ENCODE results near the gene RAP1GAP2. TPM values are rescaled to one million over a fixed set of nuclear protein-coding genes. Genes with fewer than 3 reads are reported as not detected.
"Not testable (repeated sequence)": the region's sequence is repeated elsewhere in the genome, so short reads cannot be mapped to it uniquely, and the experiment has no call there.

RAP1GAP2 gene
- polyA plus RNA-seq, 1 donor = 21.3 TPM

- no peaks in the 10 kb centered on the region for H3K36me3 ChIP-seq (ENCODE audit: control insufficient read depth, insufficient read depth, low read length)
- H3K27ac ChIP-seq (ENCODE audit: low read length) = no peak overlapping the region
- H3K27me3 ChIP-seq (ENCODE audit: control insufficient read depth, insufficient read depth, low read length) = no peaks in the 10 kb centered on the region
- WGBS (ENCODE audit: insufficient coverage, low lambda C conversion rate) = 83% methylated on average over 1 of the region's 5 CpGs
- H3K4me1 ChIP-seq (ENCODE audit: control insufficient read depth, insufficient read depth, low read length) = peaks cover 5% of the 10 kb centered on the region
- no peaks in the 10 kb centered on the region for H3K9me3 ChIP-seq (ENCODE audit: control insufficient read depth, low read depth, low read length)
- DNase-seq = no peak
- H3K4me3 ChIP-seq (ENCODE audit: low read length) = no peak overlapping the region
These were observed 17.8 kb downstream of the RAP1GAP2 start for GRCh38 chr17:2814049-2814448.

- Histone ChIP-seq H3K9me3 (ENCODE audit: control insufficient read depth, low read depth, low read length) (no peaks in the 10 kb centered on the region), H3K4me1 (ENCODE audit: control insufficient read depth, insufficient read depth, low read length) (peaks cover 5% of the 10 kb centered on the region), H3K27ac (ENCODE audit: low read length) (no peak overlapping the region), H3K4me3 (ENCODE audit: low read length) (no peak overlapping the region), H3K36me3 (ENCODE audit: control insufficient read depth, insufficient read depth, low read length) (no peaks in the 10 kb centered on the region), H3K27me3 (ENCODE audit: control insufficient read depth, insufficient read depth, low read length) (no peaks in the 10 kb centered on the region)
- no CpG with 5 or more reads among the region's 27 CpGs for WGBS (ENCODE audit: insufficient coverage, low lambda C conversion rate)
- no peak for DNase-seq
These were observed 18.5 kb downstream of the RAP1GAP2 start for GRCh38 chr17:2814481-2815341.

DNA sequence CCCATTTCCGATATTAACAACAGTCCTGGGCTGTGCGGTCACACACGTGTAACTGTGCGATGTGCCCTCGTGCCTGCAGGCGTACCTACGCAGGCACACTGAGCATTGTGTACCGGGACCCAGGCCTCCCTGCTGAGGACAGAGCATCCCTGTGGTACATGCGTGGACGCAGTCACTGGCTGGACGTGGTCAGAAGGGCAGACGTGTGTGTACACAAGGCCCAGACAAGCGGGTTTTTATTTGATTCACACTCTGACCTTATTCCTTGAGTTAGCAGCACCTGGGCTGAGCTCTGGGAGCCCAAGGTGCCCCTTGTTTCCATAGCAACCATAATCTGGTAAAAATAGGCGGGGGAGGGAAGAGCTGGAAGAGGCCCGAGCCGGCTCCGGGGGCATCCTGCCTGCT lies 19.5 kb downstream of the RAP1GAP2 start:
- no peak overlapping the region for H3K27ac ChIP-seq (ENCODE audit: low read length)
- no peak overlapping the region for H3K4me3 ChIP-seq (ENCODE audit: low read length)
- no peaks in the 10 kb centered on the region for H3K36me3 ChIP-seq (ENCODE audit: control insufficient read depth, insufficient read depth, low read length)
- peak; percentile 23 to 73 for DNase-seq
- H3K27me3 ChIP-seq (ENCODE audit: control insufficient read depth, insufficient read depth, low read length) = no peaks in the 10 kb centered on the region
- H3K4me1 ChIP-seq (ENCODE audit: control insufficient read depth, insufficient read depth, low read length) = peaks cover 5% of the 10 kb centered on the region
- no CpG with 5 or more reads among the region's 17 CpGs for WGBS (ENCODE audit: insufficient coverage, low lambda C conversion rate)
- H3K9me3 ChIP-seq (ENCODE audit: control insufficient read depth, low read depth, low read length) = no peaks in the 10 kb centered on the region

- Histone ChIP-seq H3K27ac (ENCODE audit: low read length) (no peak overlapping the region), H3K4me3 (ENCODE audit: low read length) (no peak overlapping the region), H3K27me3 (ENCODE audit: control insufficient read depth, insufficient read depth, low read length) (no peaks in the 10 kb centered on the region), H3K36me3 (ENCODE audit: control insufficient read depth, insufficient read depth, low read length) (no peaks in the 10 kb centered on the region), H3K9me3 (ENCODE audit: control insufficient read depth, low read depth, low read length) (no peaks in the 10 kb centered on the region), H3K4me1 (ENCODE audit: control insufficient read depth, insufficient read depth, low read length) (peaks cover 5% of the 10 kb centered on the region)
- DNase-seq = no peak
- no CpG with 5 or more reads among the region's 4 CpGs for WGBS (ENCODE audit: insufficient coverage, low lambda C conversion rate)
These were observed 20.4 kb downstream of the RAP1GAP2 start for GRCh38 chr17:2816688-2817087.

- not testable (repeated sequence) for H3K36me3 ChIP-seq (ENCODE audit: control insufficient read depth, insufficient read depth, low read length); H3K4me3 ChIP-seq (ENCODE audit: low read length)
- WGBS (ENCODE audit: insufficient coverage, low lambda C conversion rate) = no CpG with 5 or more reads among the region's 5 CpGs
These were observed 23.1 kb downstream of the RAP1GAP2 start for GRCh38 chr17:2819294-2819693.

GRCh38 chr17:2819921-2820501 lies 23.8 kb downstream of the RAP1GAP2 start:
- Histone ChIP-seq H3K36me3 (ENCODE audit: control insufficient read depth, insufficient read depth, low read length) (no peaks in the 10 kb centered on the region), H3K9me3 (ENCODE audit: control insufficient read depth, low read depth, low read length) (no peaks in the 10 kb centered on the region), H3K27me3 (ENCODE audit: control insufficient read depth, insufficient read depth, low read length) (no peaks in the 10 kb centered on the region), H3K4me3 (ENCODE audit: low read length) (no peak overlapping the region), H3K4me1 (ENCODE audit: control insufficient read depth, insufficient read depth, low read length) (peaks cover 5% of the 10 kb centered on the region), H3K27ac (ENCODE audit: low read length) (no peak overlapping the region)
- no peak for DNase-seq
- no CpG with 5 or more reads among the region's 11 CpGs for WGBS (ENCODE audit: insufficient coverage, low lambda C conversion rate)

More at GRCh38 chr17:2819294-2819693, 23.1 kb downstream of the RAP1GAP2 start:
- not testable (repeated sequence) for H3K9me3 ChIP-seq (ENCODE audit: control insufficient read depth, low read depth, low read length); H3K27me3 ChIP-seq (ENCODE audit: control insufficient read depth, insufficient read depth, low read length); DNase-seq; H3K27ac ChIP-seq (ENCODE audit: low read length); H3K4me1 ChIP-seq (ENCODE audit: control insufficient read depth, insufficient read depth, low read length)

DNA sequence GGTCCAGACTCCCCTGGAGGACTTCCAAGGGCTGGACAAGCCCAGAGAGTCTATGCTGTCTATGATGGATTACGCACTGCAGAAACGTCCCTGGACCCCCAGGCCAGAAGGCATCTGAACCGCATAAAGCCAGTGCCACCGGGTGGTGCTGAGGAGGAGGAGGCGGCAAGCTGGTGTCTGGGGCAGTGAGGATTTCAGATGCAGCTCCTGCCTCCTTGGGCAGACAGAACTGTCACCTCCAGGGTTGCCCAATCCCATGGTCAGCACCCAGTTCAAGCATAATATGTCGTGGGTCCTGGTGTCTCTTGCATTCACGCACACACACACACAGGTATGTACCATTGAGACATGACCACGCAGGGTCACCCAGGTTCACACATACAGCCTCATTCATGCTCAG lies 25.6 kb downstream of the RAP1GAP2 start:
- WGBS (ENCODE audit: insufficient coverage, low lambda C conversion rate) = no CpG with 5 or more reads among the region's 8 CpGs

GRCh38 chr17:2822358-2822757 lies 26.1 kb downstream of the RAP1GAP2 start:
- Histone ChIP-seq H3K27me3 (ENCODE audit: control insufficient read depth, insufficient read depth, low read length) (no peaks in the 10 kb centered on the region), H3K9me3 (ENCODE audit: control insufficient read depth, low read depth, low read length) (no peaks in the 10 kb centered on the region), H3K36me3 (ENCODE audit: control insufficient read depth, insufficient read depth, low read length) (no peaks in the 10 kb centered on the region), H3K27ac (ENCODE audit: low read length) (no peak overlapping the region), H3K4me3 (ENCODE audit: low read length) (no peak overlapping the region), H3K4me1 (ENCODE audit: control insufficient read depth, insufficient read depth, low read length) (no peaks in the 10 kb centered on the region)
- no peak for DNase-seq
- 90% methylated on average over 3 of the region's 7 CpGs for WGBS (ENCODE audit: insufficient coverage, low lambda C conversion rate)

More for the DNA sequence above, 25.6 kb downstream of the RAP1GAP2 start:
- no peaks in the 10 kb centered on the region for H3K27me3 ChIP-seq (ENCODE audit: control insufficient read depth, insufficient read depth, low read length)
- H3K36me3 ChIP-seq (ENCODE audit: control insufficient read depth, insufficient read depth, low read length) = no peaks in the 10 kb centered on the region
- H3K9me3 ChIP-seq (ENCODE audit: control insufficient read depth, low read depth, low read length) = no peaks in the 10 kb centered on the region
- DNase-seq = no peak
- H3K4me1 ChIP-seq (ENCODE audit: control insufficient read depth, insufficient read depth, low read length) = no peaks in the 10 kb centered on the region
- no peak overlapping the region for H3K27ac ChIP-seq (ENCODE audit: low read length)
- H3K4me3 ChIP-seq (ENCODE audit: low read length) = no peak overlapping the region

DNA sequence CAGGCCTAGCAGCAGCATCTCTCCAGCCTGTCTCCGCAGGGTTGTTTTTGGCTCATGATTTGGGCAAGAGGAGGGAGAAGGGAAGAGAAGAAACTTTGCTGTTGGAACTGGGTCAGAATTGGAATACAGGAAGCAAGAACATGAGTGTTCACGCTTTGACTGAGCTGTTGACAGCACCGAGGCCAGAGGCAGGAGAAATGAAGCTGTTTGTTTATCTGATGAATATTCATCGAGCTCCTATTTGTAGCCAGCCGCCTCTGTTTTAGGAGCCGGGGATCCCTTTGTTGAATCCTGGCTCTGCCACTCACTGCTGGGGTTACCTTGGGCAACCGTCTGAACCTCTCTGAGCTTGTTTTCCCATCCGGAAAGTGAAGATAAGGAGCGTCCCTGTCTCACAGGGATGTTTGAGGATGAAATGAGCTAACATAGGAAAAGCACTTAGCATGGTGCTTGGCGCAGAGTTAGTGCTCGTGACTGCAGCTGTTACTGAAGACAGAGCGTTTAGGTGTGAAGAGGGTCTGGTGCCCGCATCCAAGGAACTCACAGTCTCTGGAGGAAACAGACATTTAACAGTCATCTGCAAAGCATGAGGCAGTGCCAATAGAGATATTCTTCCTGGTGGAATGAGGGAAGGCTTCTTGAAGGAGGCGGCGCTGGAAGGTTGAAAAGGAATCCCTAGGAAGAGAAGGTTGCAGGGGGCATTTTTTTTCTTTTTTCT lies 29.2 kb downstream of the RAP1GAP2 start:
- WGBS (ENCODE audit: insufficient coverage, low lambda C conversion rate) = 60% methylated on average over 1 of the region's 15 CpGs
- Histone ChIP-seq H3K9me3 (ENCODE audit: control insufficient read depth, low read depth, low read length) (no peaks in the 10 kb centered on the region), H3K27ac (ENCODE audit: low read length) (no peak overlapping the region), H3K27me3 (ENCODE audit: control insufficient read depth, insufficient read depth, low read length) (no peaks in the 10 kb centered on the region), H3K4me3 (ENCODE audit: low read length) (no peak overlapping the region), H3K36me3 (ENCODE audit: control insufficient read depth, insufficient read depth, low read length) (no peaks in the 10 kb centered on the region), H3K4me1 (ENCODE audit: control insufficient read depth, insufficient read depth, low read length) (no peaks in the 10 kb centered on the region)
- no peak for DNase-seq

DNA sequence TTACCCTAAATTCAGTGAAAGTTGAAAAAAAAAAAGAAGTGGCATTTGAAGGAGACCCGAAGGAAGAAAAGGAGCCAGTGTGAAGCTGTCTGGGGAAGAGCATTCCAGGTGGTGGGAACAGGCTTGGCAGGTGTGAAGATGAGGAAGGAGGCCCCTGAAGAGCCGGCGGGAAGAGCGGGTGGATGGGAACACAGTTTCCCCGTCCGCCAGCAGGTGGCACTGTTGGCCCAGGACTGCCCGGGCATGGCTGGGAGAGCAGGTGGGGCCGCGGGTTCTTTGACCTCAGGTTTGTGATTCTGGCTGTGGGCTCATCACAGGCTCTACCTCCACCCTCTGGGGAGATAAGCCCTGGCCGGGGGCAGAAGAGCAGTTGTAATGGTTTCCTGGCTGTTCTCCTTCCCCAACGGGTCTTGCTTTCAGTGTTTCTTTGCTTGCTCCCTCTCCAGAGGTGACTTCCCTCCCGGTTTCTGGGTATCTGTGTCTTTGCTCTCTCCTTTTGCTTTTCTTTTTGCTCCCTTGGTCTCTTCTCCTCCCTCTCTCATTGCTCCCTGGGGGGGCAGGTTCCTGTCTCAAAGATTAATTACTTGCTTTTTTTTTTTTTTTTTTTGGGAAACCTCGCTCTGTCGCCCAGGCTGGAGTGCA lies 32.3 kb downstream of the RAP1GAP2 start:
- 33% methylated on average over 1 of the region's 14 CpGs for WGBS (ENCODE audit: insufficient coverage, low lambda C conversion rate)
- H3K4me3 ChIP-seq (ENCODE audit: low read length) = no peak overlapping the region
- no peaks in the 10 kb centered on the region for H3K4me1 ChIP-seq (ENCODE audit: control insufficient read depth, insufficient read depth, low read length)
- peak; percentile 71 to 82 for DNase-seq
- H3K27me3 ChIP-seq (ENCODE audit: control insufficient read depth, insufficient read depth, low read length) = no peaks in the 10 kb centered on the region
- H3K9me3 ChIP-seq (ENCODE audit: control insufficient read depth, low read depth, low read length) = no peaks in the 10 kb centered on the region
- no peak overlapping the region for H3K27ac ChIP-seq (ENCODE audit: low read length)
- no peaks in the 10 kb centered on the region for H3K36me3 ChIP-seq (ENCODE audit: control insufficient read depth, insufficient read depth, low read length)

All from large intestine (tissue), 3 donors.